ENCODE measurements around the gene MARCOL.

Gene MARCOL

GRCh38 chr5:148238418-148238794 lies at the start of gene MARCOL:
Gene MARCOL (plus strand): TSS chr5:148238525. CDS start chr5:148238598, 73 bp downstream.
- DNase-seq: no peak

- DNase-seq: no peak
Observed at GRCh38 chr5:148191010-148191409, 47.3 kb upstream of the MARCOL start.

- DNase-seq: no peak
Observed at GRCh38 chr5:148193202-148193601, 45.1 kb upstream of the MARCOL start.

- DNase-seq: no peak
Observed at GRCh38 chr5:148201151-148201550, 37.2 kb upstream of the MARCOL start.

GRCh38 chr5:148202531-148203203 lies 35.7 kb upstream of the MARCOL start, which contains the start of gene SPINK6:
Gene SPINK6 (plus strand): TSS chr5:148203042. CDS start chr5:148203097, 55 bp downstream.
- no peak for DNase-seq

- no peak for DNase-seq
Observed at GRCh38 chr5:148205044-148205806, 33.1 kb upstream of the MARCOL start.

GRCh38 chr5:148205865-148206264 lies 32.5 kb upstream of the MARCOL start:
- DNase-seq: no peak

- no peak for DNase-seq
Observed at GRCh38 chr5:148206620-148207019, 31.7 kb upstream of the MARCOL start.

GRCh38 chr5:148208226-148208625 lies 30.1 kb upstream of the MARCOL start:
- DNase-seq: no peak

GRCh38 chr5:148209151-148209770 lies 29.1 kb upstream of the MARCOL start:
- DNase-seq: peak; percentile 45

- no peak for DNase-seq
Observed at GRCh38 chr5:148214665-148215185, 23.6 kb upstream of the MARCOL start.

GRCh38 chr5:148221508-148221907 lies 16.8 kb upstream of the MARCOL start:
- DNase-seq: no peak

GRCh38 chr5:148224117-148224742 lies 14.1 kb upstream of the MARCOL start:
- no peak for DNase-seq

GRCh38 chr5:148228392-148228984 lies 9.8 kb upstream of the MARCOL start:
- no peak for DNase-seq

GRCh38 chr5:148229840-148230239 lies 8.5 kb upstream of the MARCOL start:
- DNase-seq: no peak

GRCh38 chr5:148230240-148230639 lies 8.1 kb upstream of the MARCOL start:
- DNase-seq: no peak

GRCh38 chr5:148237785-148238417 lies 424 bp upstream of the MARCOL start:
- no peak for DNase-seq

GRCh38 chr5:148248894-148249293 lies 10.6 kb downstream of the MARCOL start:
- DNase-seq: no peak

GRCh38 chr5:148255456-148255855 lies 17.1 kb downstream of the MARCOL start:
- DNase-seq: no peak

GRCh38 chr5:148259288-148259687 lies 21.0 kb downstream of the MARCOL start:
- DNase-seq: no peak

GRCh38 chr5:148261221-148261620 lies 22.9 kb downstream of the MARCOL start:
- no peak for DNase-seq

GRCh38 chr5:148267962-148268361 lies 29.6 kb downstream of the MARCOL start:
- no peak for DNase-seq
